Prostate gland (tissue), 2 donors: ENCODE measurements around the gene CES3. TPM values are rescaled to one million over a fixed set of nuclear protein-coding genes. Genes with fewer than 3 reads are reported as not detected.

Experiments used
- DNase-seq: peaks from one replicate; pipeline ENCODE4 v3.0.0-alpha.2; 2019; ENCODE audit warnings: low spot score
- H3K27ac ChIP-seq, 2 donors: fragments of 200-600 bp; sonication (generic); 2 replicates each; pipeline ENCODE4 v1.5.1; 2017 to 2019
- H3K27me3 ChIP-seq: fragments of 200-600 bp; sonication (generic); replicated peaks from 2 replicates; pipeline ENCODE4 v1.5.1; 2019; ENCODE audit not compliant: insufficient read depth
- H3K36me3 ChIP-seq, 2 donors: fragments of 200-600 bp; sonication (generic); 1 replicate in 1 of 2; 2 replicates in 1 of 2; pipeline versions ENCODE4 v1.5.1 to v1.8.1; 2017 to 2019
- H3K4me1 ChIP-seq: fragments of 200-600 bp; sonication (generic); replicated peaks from 2 replicates; pipeline ENCODE4 v1.5.1; 2019
- H3K4me3 ChIP-seq, 2 donors: fragments of 200-600 bp; sonication (generic); 2 replicates each; pipeline ENCODE4 v1.5.1; 2017 to 2019
- H3K9me3 ChIP-seq: fragments of 200-600 bp; sonication (generic); 2 replicates; pipeline ENCODE4 v1.5.1; 2017
- CTCF ChIP-seq, 4 experiments: fragments of 200-600 bp in 2 of 4; fragments of 450-650 bp in 2 of 4; sonication (generic) in 2 of 4; IDR thresholded peaks; 1 replicate in 3 of 4; 2 replicates in 1 of 4; pipeline ENCODE4 v1.5.1; 2016 to 2019; ENCODE audit warnings: antibody characterized with exemption in 4 of 4, mild to moderate bottlenecking in 2 of 4, moderate library complexity in 2 of 4
- POLR2A ChIP-seq: fragments of 450-650 bp; IDR thresholded peaks from one replicate; pipeline ENCODE4 v1.6.1; 2016; ENCODE audit warnings: antibody characterized with exemption, mild to moderate bottlenecking
- POLR2AphosphoS5 ChIP-seq: sonication (generic); formaldehyde crosslinking; IDR thresholded peaks from one replicate; pipeline ENCODE4 v1.6.1; 2017; ENCODE audit warnings: antibody characterized with exemption
- WGBS: methylation state at CpG from one replicate; pipeline ENCODE4 v1.1.5; 2018; 5-methylcytosine and 5-hydroxymethylcytosine counted together
- intact Hi-C: fragments of 100-400 bp; cut with DNase I; formaldehyde crosslinking; loops from one replicate; pipeline ENCODE4 v1.14.2; 2022
- total RNA-seq, 2 donors: library from RNA; depleted of rRNA; stranded (reverse); fragments of >200 nt; gene quantifications; one replicate each; pipeline ENCODE4 v1.1.0, GENCODE V29; 2016

The CES3 gene
- total RNA-seq, 2 donors from 2014 or later: 0.36 to 0.80 TPM

- TF ChIP-seq CTCF (IDR thresholded peaks at IDR 0.05): no peak
- TF ChIP-seq POLR2AphosphoS5: peak; percentile 94
- H3K4me1 ChIP-seq: no peaks in the 10 kb centered on the region
- no peaks in the 10 kb centered on the region for H3K9me3 ChIP-seq
- H3K27ac ChIP-seq: peak overlapping the region; percentile 45 to 54
- no peaks in the 10 kb centered on the region for H3K27me3 ChIP-seq
- H3K4me3 ChIP-seq: no peak overlapping the region
- intact Hi-C loops: no loop called here
- WGBS: 41% methylated on average over 6 of the region's 6 CpGs
- DNase-seq: peak; percentile 81
- H3K36me3 ChIP-seq: no peaks in the 10 kb centered on the region
These were observed 35.4 kb downstream of the CES3 start for GRCh38 chr16:66996324-66996982.

GRCh38 chr16:66996983-66997358, 35.9 kb downstream of the CES3 start:
- no peak for TF ChIP-seq POLR2AphosphoS5
- TF ChIP-seq POLR2A: no peak
- intact Hi-C loops: no loop called here
- Histone ChIP-seq H3K9me3 (no peaks in the 10 kb centered on the region), H3K36me3 (no peaks in the 10 kb centered on the region), H3K27me3 (no peaks in the 10 kb centered on the region), H3K4me1 (no peaks in the 10 kb centered on the region), H3K27ac (peak overlapping the region; percentile 45 to 54), H3K4me3 (no peak overlapping the region)
- WGBS: 46% methylated on average over 3 of the region's 3 CpGs
- no peak for DNase-seq

- 8% methylated on average over 50 of the region's 89 CpGs for WGBS
- Histone ChIP-seq H3K9me3 (no peaks in the 10 kb centered on the region), H3K4me1 (no peaks in the 10 kb centered on the region), H3K27ac (peak overlapping the region; percentile 48 to 54), H3K36me3 (no peaks in the 10 kb centered on the region), H3K27me3 (no peaks in the 10 kb centered on the region), H3K4me3 (peak overlapping the region; percentile 39 to 42)
- no peak for TF ChIP-seq POLR2AphosphoS5
- TF ChIP-seq CTCF (IDR thresholded peaks at IDR 0.05): no peak
- no peak for TF ChIP-seq POLR2A
- peak; percentile 62 for DNase-seq
- intact Hi-C loops: no loop called here
These were observed 39.6 kb downstream of the CES3 start for GRCh38 chr16:67000384-67001351.

GRCh38 chr16:67001726-67002125, 40.7 kb downstream of the CES3 start:
- Histone ChIP-seq H3K27me3 (no peaks in the 10 kb centered on the region), H3K9me3 (no peaks in the 10 kb centered on the region), H3K4me3 (no peak overlapping the region), H3K27ac (no peak overlapping the region), H3K4me1 (no peaks in the 10 kb centered on the region), H3K36me3 (no peaks in the 10 kb centered on the region)
- no peak for DNase-seq
- TF ChIP-seq POLR2AphosphoS5: no peak
- TF ChIP-seq CTCF (IDR thresholded peaks at IDR 0.05): no peak
- no peak for TF ChIP-seq POLR2A
- intact Hi-C loops: no loop called here
- 93% methylated on average over 3 of the region's 3 CpGs for WGBS

- no peaks in the 10 kb centered on the region for H3K36me3 ChIP-seq
- TF ChIP-seq POLR2AphosphoS5 (no peak), POLR2A (no peak), CTCF (IDR thresholded peaks at IDR 0.05) (no peak)
- DNase-seq: no peak
- 81% methylated on average over 12 of the region's 12 CpGs for WGBS
- no peak overlapping the region for H3K27ac ChIP-seq
- no peaks in the 10 kb centered on the region for H3K9me3 ChIP-seq
- intact Hi-C loops: no loop called here
- H3K4me3 ChIP-seq: no peak overlapping the region
- H3K4me1 ChIP-seq: no peaks in the 10 kb centered on the region
- no peaks in the 10 kb centered on the region for H3K27me3 ChIP-seq
These were observed 46.0 kb downstream of the CES3 start for GRCh38 chr16:67006930-67007658.
